Articular chondrocyte of knee joint (primary cell): ENCODE data around the gene SDF2L1. TPM values are rescaled to one million over a fixed set of nuclear protein-coding genes. Genes with fewer than 3 reads are reported as not detected.

Source experiments
- small RNA-seq: library from RNA; depleted of rRNA; stranded (forward); fragments of <200 nt; gene quantifications from one replicate; pipeline ENCODE3, GENCODE V24; 2012
- total RNA-seq: library from RNA; depleted of rRNA; stranded (reverse); fragments of >200 nt; gene quantifications from 2 replicates; pipeline ENCODE4 v1.2.3, GENCODE V29; 2012

SDF2L1 gene
- total RNA-seq: 8.6 and 12.2 TPM in 2 replicates

GRCh38 chr22:21641789-21642583 is at the start of gene SDF2L1:
Gene SDF2L1, plus strand, starts transcription at chr22:21642302. Its CDS starts 35 bp downstream, at chr22:21642337.

DNA sequence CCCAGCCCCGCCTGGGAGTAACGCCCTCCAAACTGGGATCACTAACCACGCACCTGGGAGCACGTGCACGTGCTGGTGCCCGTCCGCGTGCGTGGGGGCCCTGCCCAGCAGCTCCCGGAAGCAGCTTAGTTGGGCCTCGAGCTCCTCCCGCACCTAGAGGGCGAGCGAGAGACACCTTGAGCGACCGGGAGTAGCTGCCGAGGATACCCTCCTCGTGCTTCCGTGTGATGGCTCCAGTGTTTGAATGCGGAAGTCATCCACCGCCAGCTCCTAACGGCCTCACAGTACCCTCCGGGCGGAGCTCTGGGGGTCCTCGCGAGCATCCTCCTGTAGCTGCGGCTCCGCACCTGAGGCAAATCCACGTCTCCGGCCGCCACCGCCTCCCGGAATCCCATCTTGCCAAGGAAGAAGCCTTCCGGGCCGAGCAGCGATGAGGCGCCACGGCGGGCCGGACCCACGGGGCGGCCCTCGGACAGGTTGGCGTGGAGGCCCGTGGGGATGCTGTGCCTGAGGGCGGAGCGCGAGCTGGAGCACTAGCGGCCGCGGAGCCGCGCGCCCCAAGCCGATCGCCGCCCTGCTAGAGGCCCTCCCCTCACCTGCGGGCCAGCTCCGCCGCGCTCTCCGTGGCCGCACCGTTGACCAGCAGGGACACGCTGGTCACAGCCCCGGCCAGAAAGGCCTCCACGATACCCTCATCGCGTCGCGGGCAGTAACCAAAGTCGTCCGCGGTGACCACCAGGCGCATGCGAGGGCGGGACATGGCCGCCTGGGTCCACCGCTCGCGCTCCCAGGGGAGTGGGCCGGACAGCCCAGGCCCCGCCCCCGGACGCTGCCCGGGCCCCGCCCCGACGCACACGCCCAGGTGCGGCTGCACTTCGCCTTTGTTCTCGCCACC is 12.6 kb upstream of the SDF2L1 start, which contains the start of gene YDJC:
Gene YDJC (minus strand): TSS at position 768 of the 895 bp plus-strand sequence. CDS start 8 bp downstream, at position 760.

DNA sequence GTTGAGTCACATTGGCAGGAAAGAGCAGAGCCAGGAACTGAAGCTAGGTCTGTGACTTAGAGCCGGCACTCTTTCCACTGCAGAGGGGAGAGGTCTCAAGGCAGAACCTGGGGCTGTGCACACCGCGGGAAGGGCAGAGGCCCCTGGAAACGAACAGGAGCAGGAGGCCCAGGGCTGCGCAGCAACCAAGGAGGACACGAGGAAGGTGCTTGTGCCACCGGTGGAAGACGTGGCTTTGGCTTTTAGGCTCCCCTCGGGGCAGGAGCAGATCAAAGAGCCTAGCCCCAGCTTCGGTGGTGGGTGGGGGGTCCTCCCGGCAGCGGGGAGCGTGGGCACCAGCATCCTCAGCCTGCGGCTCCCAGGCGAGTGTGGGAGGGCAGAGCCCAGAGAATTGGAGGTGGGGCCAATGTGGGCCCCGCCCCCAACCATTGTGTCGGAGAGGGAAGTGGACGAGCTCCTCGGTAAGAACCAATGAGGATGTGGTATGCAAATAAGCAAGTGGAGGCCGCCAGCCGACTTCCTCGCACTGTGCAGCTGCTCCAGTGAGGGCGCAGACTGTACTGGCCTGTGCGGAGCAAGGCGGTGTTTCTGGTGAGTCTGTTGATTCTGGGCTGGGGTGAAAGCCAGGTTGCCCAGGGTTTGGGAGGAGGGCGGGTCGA is 9.7 kb upstream of the SDF2L1 start, which contains the start of gene CCDC116:
Gene CCDC116 (plus strand): TSS at position 524 of the 659 bp plus-strand sequence. CDS start 422 bp downstream, outside the sequence.

Small RNAs within 50 kb of the gene (small RNA-seq; reads per million reads assigned to genes)
- 28.0 reads per million, percentile 96 among the genes with 10 or more reads in this experiment for gene MIR301B

Other genes with a start within 250 kb of the SDF2L1 start
- gene HIC2, start 224.9 kb upstream of the SDF2L1 start, total RNA-seq: 1.2 and 1.6 TPM in 2 replicates
- gene TMEM191C, start 174.9 kb upstream of the SDF2L1 start, total RNA-seq: 0.13 and 0.32 TPM in 2 replicates
- under 0.01 and 0.32 TPM in 2 replicates for gene RIMBP3C, start 90.8 kb upstream of the SDF2L1 start, total RNA-seq
- gene UBE2L3, start 74.6 kb upstream of the SDF2L1 start, total RNA-seq: 45.6 and 48.8 TPM in 2 replicates
- gene YDJC, start 12.3 kb upstream of the SDF2L1 start, total RNA-seq: 11.4 and 11.6 TPM in 2 replicates
- 0.11 and 0.26 TPM in 2 replicates for gene CCDC116, start 9.5 kb upstream of the SDF2L1 start, total RNA-seq
- 24.3 and 29.1 TPM in 2 replicates for gene PPIL2, start 23.7 kb downstream of the SDF2L1 start, total RNA-seq
- 1.9 and 2.0 TPM in 2 replicates for gene YPEL1, start 93.5 kb downstream of the SDF2L1 start, total RNA-seq
- gene MAPK1, start 225.3 kb downstream of the SDF2L1 start, total RNA-seq: 62.1 and 76.5 TPM in 2 replicates